DMS 273 treated with DMSO at 0.1 percent for 48 hours (cell line): Measurements from ENCODE around the gene NLGN4X.

ENCODE experiments used
- DNase-seq: peaks from one replicate; lab custom pipeline; 2025; lab: John Stamatoyannopoulos, UW

NLGN4X gene

GRCh38 chrX:6151971-6152370, 76.7 kb downstream of the NLGN4X start:
- DNase-seq: no peak

DNA sequence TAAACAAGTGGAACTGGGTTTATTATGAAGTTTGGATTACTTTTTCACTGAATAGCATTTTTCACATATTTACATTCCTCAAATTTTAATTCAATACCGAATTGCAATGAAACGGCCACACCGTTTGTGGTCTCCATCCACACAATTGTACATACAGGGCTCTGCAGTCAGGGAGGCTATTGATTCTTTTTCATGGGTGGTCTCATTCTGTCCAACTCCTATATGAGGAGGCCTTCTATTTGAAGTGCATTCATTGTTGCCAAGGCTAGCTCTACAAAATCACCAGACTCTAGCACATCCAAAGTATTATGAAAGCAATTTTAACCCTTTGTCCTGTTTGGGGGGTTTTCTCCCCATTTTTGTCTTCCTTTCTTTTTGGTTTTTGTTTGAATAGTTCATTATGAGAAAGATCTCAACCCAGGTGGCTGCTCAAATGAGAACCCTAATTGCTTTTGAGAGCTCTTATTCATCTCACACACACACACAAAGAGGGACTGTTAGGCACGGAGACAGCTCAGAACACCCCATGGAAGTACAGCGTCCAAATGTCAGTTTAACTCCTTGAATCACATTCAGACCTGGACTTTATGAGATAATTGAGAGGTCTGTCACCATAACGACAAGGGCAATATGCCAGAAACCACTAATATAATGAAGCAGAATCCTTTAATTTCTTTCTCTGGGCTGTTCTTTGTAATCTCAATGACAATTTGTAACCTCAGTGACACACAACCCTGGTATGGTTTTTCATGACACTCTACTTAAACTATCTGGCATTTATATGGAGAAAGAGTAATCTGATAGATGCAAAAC, 79.4 kb downstream of the NLGN4X start:
- DNase-seq: no peak

GRCh38 chrX:6134255-6134654, 94.4 kb downstream of the NLGN4X start:
- DNase-seq: no peak

GRCh38 chrX:6132970-6133369, 95.7 kb downstream of the NLGN4X start:
- DNase-seq: no peak

GRCh38 chrX:6131287-6131686, 97.4 kb downstream of the NLGN4X start:
- no peak for DNase-seq

GRCh38 chrX:6129195-6129594, 99.5 kb downstream of the NLGN4X start:
- no peak for DNase-seq

DNA sequence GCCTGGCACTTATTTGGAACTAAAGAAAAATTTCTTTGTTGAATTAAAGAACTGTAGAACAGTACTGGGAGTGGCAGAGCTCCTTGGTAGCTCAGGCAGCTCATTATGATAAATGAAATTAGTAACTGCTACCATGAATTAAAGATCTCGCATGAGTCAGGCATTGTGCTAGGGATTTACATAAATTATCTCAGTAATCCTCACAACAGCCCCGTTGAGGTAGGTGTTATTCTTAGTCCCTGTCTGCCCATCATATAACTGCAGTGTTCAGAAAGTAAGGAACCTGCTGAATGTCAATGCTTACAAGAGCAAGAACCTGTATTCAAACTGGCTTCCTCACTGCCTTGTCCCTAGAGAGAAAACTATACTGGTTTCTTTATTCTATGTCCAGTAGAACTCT, 108.3 kb downstream of the NLGN4X start:
- no peak for DNase-seq

DNA sequence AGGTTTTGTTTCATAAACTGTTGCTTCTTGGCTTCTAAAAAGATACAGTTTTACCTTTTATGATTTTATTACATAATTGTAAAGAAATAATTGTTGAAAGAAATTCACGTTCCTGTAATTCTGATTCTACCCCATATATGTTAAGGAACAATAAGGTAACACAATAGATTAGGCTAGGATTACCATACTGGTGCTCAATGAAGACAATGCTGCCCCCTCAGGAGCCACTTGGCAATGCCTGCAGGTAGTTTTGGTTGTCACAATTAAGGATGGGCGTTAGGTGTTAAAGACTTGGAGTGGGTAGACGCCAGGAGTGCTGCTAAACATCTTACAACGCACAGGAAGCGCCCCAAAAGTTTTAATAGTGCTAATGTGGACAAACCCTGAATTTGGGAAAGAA, 133.2 kb downstream of the NLGN4X start:
- no peak for DNase-seq

GRCh38 chrX:6074532-6074931, 154.1 kb downstream of the NLGN4X start:
- no peak for DNase-seq

- no peak for DNase-seq
Measured at GRCh38 chrX:6071731-6072130, 156.9 kb downstream of the NLGN4X start.

GRCh38 chrX:6067600-6067999, 161.1 kb downstream of the NLGN4X start:
- no peak for DNase-seq

- DNase-seq: peak; percentile 6
Measured at GRCh38 chrX:6053141-6053540, 175.5 kb downstream of the NLGN4X start.

DNA sequence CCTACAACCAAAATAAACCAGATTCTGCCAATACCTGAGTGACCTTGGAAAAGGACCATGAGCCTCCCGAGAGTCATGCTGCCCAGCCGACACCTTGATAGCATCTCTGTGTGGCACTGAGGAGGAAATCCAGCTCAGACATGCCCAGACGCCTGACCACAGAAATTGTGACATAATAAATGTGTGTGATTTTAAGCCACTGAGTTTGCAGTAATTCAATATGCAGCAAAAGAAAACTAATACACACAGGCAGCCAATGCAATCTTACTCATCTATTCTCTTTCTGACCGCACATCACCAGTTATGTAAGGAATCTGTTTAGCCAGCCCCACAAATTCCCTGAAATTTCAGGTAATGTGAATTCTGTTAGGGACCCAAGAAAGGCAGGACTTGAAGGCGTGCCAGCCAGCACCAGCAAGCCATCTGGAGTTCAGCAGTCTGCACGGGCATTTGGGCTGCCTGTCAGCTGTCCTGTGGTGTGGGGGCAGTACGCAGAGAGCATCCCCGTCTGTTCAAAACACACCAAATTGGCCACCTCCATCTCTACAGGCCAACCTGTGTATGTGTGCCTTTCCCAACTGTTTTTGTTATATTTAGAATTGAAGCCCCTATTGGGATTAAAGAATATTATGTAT, 176.4 kb downstream of the NLGN4X start:
- peak; percentile 57 for DNase-seq

DNA sequence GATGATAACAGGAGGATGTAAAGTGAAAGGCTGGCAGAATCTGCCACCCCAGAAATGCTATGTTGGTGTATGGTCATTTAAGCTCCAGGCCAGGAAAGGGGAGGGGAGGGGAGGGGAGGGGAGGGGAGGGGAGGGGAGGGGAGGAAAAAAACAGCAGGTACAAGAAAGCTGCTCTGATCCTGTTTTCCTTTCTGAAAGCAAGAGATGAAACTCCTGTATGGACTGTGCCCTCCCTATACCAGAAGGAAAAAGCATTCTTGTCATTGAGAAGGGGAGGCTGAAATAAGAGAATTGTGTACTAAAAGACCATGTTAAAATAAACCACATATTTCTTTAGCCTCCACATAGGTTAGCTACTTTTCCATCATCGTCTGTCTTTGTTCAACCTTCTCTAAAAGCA, 179.5 kb downstream of the NLGN4X start:
- DNase-seq: no peak

- no peak for DNase-seq
Measured at GRCh38 chrX:6041630-6042029, 187.0 kb downstream of the NLGN4X start.

GRCh38 chrX:6029014-6029413, 199.7 kb downstream of the NLGN4X start:
- no peak for DNase-seq

DNA sequence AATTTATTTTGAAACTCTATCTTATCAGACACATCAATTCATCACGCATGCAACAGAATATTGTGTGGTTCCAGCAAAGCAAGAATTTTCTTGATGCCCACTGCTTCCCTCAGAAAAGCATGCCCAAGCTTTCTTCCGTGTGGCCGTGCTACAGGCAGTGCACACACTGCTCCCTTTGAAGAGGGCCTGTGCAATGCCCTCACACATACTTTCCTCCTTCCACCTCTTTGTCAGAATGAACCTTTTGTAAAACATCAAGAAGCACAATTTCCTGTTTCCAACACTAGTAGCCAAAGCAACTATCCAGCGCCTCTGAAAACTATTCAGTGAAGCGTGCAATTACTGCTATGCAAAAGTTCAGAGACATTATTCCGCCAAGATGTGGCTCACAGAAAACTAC, 201.7 kb downstream of the NLGN4X start:
- DNase-seq: no peak

DNA sequence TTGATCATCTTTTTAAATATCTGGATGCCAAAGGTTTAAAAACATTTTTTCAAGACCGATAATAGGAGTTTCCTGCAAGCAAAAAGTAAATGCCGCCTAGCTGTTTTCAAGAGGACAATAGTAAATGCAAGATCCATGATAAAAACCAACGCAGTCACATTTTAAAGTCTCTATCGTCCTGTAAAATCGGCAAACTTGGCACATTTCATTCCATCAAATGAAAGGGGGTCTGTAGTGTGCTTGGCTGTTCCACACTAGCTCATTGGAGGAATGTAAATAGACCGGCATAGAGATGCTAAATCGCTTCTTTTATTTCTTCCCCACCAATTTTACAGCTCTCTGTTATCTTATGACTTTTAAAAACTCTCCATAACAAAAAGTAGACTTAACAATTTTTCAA, 202.2 kb downstream of the NLGN4X start:
- no peak for DNase-seq

DNA sequence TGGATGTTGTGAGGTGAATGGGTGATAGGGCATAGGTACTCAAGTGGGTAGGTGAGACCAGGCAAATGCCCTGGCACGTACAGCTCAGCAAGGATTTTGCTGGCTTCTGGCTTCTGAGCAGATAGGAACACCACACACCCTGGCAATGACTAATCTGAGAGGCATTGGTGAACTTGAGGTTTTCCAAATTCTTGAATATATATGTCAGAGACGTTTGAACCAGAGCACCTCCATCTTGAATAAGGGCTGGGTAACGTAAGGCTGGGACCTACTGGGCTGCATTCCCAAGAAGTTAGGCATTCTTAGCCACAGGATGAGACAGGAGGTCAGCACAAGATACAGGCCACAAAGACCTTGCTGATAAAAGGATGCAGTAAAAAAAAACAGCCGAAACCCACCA, 204.5 kb downstream of the NLGN4X start:
- DNase-seq: no peak

- DNase-seq: peak; percentile 5
Measured at GRCh38 chrX:6021316-6022091, 207.2 kb downstream of the NLGN4X start.

DNA sequence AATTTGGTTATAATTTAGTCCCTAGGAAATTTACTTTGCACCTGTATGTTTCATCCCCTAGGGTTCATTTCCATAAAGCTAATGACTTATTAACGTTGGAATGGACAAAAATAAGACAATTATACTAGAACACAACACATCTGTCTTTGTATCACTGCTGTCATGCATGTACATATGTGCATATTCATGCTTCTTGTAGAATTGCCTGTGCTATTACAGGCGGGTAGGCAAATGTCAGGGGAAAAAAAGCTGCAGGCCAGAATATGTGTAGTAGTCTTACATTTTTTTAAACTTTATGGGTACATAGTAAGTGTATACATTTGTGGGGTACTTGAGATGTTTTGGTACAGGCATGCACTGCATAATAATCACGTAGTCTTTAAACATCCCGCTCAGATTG, 209.6 kb downstream of the NLGN4X start:
- DNase-seq: no peak

GRCh38 chrX:6015423-6015822, 213.2 kb downstream of the NLGN4X start:
- no peak for DNase-seq

DNA sequence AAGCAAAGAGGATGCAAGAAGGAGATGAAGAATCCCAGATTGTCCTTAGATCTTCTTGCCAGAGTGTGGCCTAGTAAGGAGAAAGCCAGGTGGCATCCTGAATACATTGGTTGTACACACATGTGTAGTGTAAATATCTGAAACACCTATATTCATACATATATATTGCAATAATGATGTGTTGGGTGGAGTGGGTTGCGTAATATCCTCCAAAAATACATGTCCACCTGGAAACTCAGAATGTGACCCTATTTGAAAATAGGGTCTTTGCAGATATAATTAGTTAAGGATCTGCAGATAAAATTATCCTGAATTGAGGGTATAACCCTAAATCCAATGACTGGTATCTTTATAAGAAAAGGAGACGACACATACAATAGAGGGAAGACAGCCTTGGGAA, 216.3 kb downstream of the NLGN4X start:
- DNase-seq: no peak
